Bronchial epithelial cell (primary cell): Measurements from ENCODE around the gene ERCC5. TPM values are rescaled to one million over a fixed set of nuclear protein-coding genes. Genes with fewer than 3 reads are reported as not detected.

Experiments used
- DNase-seq: peaks from one replicate; pipeline ENCODE4 v3.0.0-alpha.2; 2010; ENCODE audit warnings: low read depth
- FAIRE-seq: peaks from 2 replicates; lab custom pipeline; 2011; peaks lifted over from hg19 to GRCh38; lab: Jason Lieb, UNC
- H3K27me3 ChIP-seq: 2 replicates; pipeline ENCODE4 v1.5.1; 2011; ENCODE audit warnings: low read length; ENCODE audit not compliant: control insufficient read depth, insufficient read depth
- H3K36me3 ChIP-seq: 2 replicates; pipeline ENCODE4 v1.5.1; 2011; ENCODE audit warnings: low read length; ENCODE audit not compliant: control insufficient read depth, insufficient read depth
- H3K4me3 ChIP-seq: 2 replicates; pipeline ENCODE4 v1.5.1; 2011; ENCODE audit warnings: mild to moderate bottlenecking, low read depth, low read length, control low read depth
- CTCF ChIP-seq: IDR thresholded peaks from 2 replicates; pipeline ENCODE4 v1.5.1; 2011; ENCODE audit warnings: mild to moderate bottlenecking, moderate library complexity, low read length, control low read depth, inconsistent platforms; ENCODE audit not compliant: insufficient read depth, severe bottlenecking
- total RNA-seq: library from RNA; depleted of rRNA; stranded (reverse); fragments of >200 nt; gene quantifications from 2 replicates; pipeline ENCODE4 v1.2.1, GENCODE V29; 2014

ERCC5 gene
- total RNA-seq, 1 donor from 2014 or later: 41.3 TPM

DNA sequence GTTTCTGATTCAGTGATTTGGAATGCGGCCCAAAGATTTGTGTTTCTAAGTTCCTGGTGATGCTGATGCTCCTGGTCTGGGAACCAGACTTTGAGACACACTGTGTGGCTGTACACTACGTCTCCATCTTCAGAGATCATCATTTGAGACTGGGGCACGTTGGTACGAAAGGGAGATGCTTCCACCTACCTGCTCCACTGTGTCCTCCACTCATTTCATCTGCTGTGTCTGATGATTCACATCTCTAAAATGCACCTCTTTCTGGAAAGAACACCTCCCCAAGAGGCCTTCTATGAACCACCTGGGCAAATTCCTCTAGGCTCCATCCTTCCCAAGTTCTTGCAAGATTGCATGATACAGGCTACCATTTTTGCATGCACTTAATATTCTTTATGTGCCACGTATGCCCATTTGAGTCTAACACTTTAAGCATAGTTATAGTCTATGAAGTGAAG is 58.6 kb downstream of the ERCC5 start:
- TF ChIP-seq CTCF: no peak
- H3K4me3 ChIP-seq: no peak overlapping the region
- H3K36me3 ChIP-seq: no peaks in the 10 kb centered on the region
- DNase-seq (peak; percentile 61), FAIRE-seq (no peak)
- no peaks in the 10 kb centered on the region for H3K27me3 ChIP-seq

DNA sequence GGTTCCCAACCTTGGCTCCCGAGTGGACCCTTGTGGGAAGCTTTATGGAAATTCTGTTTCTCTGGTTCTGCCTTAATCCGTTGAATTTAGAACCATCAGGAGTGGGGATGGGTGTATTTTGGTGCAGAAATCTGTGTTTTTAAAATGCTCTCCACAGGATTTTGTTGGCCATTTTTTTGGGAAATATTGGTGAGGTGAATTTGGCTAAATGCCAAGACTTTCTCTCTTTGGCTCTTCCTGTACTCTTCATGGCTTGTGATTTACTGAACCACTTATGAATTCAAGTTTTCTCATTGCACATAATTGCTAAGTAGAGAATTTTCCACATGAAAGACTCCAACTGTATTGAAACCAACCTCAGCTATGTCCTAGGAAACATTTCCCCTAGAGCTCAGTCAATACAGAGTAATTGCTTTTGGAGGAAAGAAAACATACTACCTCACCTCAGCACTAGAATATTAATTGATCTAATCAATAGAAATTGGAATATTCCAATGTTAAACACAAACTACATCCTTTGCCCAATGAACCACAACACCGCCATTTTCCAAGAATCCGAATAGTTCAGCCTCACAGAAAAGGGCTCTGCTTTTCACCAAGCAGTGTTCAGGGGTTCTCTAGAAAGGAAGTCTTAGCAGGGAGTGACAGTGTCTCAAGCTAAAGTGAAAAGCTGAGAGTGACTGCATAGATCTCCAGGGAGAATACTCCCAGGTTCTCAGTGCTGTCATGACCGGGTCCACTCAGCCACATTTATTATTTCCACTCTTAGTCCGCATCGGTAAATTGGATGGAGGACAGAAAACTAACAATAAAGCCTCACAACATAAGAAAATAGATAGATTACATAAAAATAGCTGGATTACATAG is 60.3 kb downstream of the ERCC5 start:
- no peaks in the 10 kb centered on the region for H3K27me3 ChIP-seq
- DNase-seq (no peak), FAIRE-seq (no peak)
- no peak for TF ChIP-seq CTCF
- no peaks in the 10 kb centered on the region for H3K36me3 ChIP-seq
- no peak overlapping the region for H3K4me3 ChIP-seq

DNA sequence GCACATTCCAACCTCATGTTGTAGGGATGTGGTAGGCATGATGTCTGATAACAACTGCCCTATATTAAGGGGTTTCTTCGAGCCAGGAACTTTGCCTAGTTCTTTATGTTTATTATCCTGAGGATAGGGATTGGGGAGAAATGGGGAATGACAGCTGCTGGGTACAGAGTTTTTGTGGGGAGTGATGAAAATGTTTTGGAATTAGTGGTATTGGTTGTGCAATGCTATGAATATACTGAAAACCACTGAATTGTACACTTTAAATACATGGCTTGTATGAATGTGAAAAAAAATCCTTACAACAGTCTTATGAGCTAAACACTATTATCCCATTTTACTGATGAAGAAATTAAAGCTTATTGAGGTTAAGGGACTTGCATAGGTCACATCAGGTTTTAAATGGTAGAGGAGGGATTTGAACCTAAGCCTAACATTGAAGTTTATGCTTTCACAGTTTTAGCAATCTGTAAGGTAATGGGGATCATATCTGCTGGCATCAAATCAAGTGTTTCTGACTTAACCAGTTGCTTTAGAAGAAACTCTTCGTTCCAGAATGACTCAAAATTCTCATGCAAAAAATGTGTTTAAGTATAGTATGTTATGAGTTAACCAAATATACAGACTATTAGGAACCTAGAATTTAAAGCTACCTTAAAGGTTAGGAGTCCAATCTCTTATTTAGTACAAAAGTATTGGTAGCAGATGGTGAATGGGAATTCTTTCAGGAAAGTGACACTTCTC is 61.4 kb downstream of the ERCC5 start:
- TF ChIP-seq CTCF: no peak
- Histone ChIP-seq H3K27me3 (no peaks in the 10 kb centered on the region), H3K4me3 (no peak overlapping the region), H3K36me3 (no peaks in the 10 kb centered on the region)
- DNase-seq: no peak
- no peak for FAIRE-seq

DNA sequence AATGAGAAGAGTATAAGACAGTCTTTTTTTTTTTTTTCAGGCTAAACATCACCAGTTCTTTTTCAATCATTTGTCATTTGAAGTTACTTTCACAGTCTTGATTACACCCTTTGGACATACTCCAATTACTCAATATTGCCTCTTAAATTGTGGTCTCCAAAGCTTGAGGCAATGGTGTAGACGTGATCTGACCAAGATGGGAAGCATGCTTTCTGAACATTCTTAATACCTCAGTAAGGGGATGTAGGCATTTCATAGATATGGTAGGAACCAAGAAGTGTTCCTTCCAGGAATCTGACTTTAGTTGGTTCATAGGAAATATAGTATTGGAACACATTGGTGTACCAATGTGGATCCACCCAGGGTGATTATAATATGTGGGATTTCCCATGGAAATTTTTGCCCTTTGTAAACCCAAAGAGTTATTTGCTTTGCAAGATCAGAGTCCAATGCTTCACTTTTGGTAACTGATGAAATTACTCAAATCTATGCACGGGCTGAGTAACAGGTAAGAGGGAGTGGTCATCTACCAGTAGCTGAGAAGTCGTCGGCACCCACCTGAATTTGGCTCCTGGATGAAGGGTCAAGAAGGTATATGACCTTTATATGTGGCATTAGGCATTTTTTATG is 62.2 kb downstream of the ERCC5 start:
- TF ChIP-seq CTCF: no peak
- peak; percentile 56 for DNase-seq
- no peak overlapping the region for H3K4me3 ChIP-seq
- FAIRE-seq: no peak
- H3K36me3 ChIP-seq: no peaks in the 10 kb centered on the region
- H3K27me3 ChIP-seq: no peaks in the 10 kb centered on the region

DNA sequence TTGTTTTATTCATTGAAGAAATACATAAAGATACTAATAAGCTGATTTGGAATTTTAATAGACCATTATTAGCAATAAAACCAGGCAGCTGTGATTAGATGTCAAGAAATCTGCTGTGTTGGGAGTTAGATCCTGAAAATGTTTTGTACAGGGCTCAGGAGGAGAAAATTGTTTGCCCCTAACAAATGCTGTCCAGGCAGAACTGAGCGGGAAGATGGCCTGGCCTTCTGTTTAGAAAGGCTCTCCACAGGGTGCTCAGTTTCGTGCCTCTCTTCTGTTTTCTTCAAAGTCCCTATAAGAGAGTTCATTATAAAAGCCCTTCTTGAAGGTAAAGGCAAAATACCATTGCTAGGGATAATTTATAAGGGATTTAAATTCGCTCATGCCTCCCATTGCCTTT is 64.1 kb downstream of the ERCC5 start:
- H3K27me3 ChIP-seq: no peaks in the 10 kb centered on the region
- FAIRE-seq (no peak), DNase-seq (no peak)
- no peak overlapping the region for H3K4me3 ChIP-seq
- TF ChIP-seq CTCF: no peak
- H3K36me3 ChIP-seq: no peaks in the 10 kb centered on the region
